ENCODE data around the gene ACTR8.

Gene ACTR8

GRCh38 chr3:53824795-53825194 lies 57.2 kb downstream of the ACTR8 start:
- no peak overlapping the region for H3K4me3 ChIP-seq (ENCODE audit: low read depth, low read length)
- no peak for TF ChIP-seq CTCF (conservative IDR thresholded peaks at IDR 0.05; ENCODE audit: low read depth, low read length)
- no peak for DNase-seq (ENCODE audit: low read depth)

GRCh38 chr3:53823956-53824657 lies 57.8 kb downstream of the ACTR8 start:
- no peak for TF ChIP-seq CTCF (conservative IDR thresholded peaks at IDR 0.05; ENCODE audit: low read depth, low read length)
- DNase-seq (ENCODE audit: low read depth) = no peak

GRCh38 chr3:53823026-53823955 lies 58.7 kb downstream of the ACTR8 start:
- no peak overlapping the region for H3K4me3 ChIP-seq (ENCODE audit: low read depth, low read length)
- no peak for DNase-seq (ENCODE audit: low read depth)
- no peak for TF ChIP-seq CTCF (conservative IDR thresholded peaks at IDR 0.05; ENCODE audit: low read depth, low read length)

More at GRCh38 chr3:53823956-53824657, 57.8 kb downstream of the ACTR8 start:
- H3K4me3 ChIP-seq (ENCODE audit: low read depth, low read length) = no peak overlapping the region

GRCh38 chr3:53822331-53822741 lies 59.6 kb downstream of the ACTR8 start:
- no peak for TF ChIP-seq CTCF (conservative IDR thresholded peaks at IDR 0.05; ENCODE audit: low read depth, low read length)
- H3K4me3 ChIP-seq (ENCODE audit: low read depth, low read length) = no peak overlapping the region
- no peak for DNase-seq (ENCODE audit: low read depth)

GRCh38 chr3:53821631-53822121 lies 60.3 kb downstream of the ACTR8 start:
- no peak for DNase-seq (ENCODE audit: low read depth)
- no peak overlapping the region for H3K4me3 ChIP-seq (ENCODE audit: low read depth, low read length)
- no peak for TF ChIP-seq CTCF (conservative IDR thresholded peaks at IDR 0.05; ENCODE audit: low read depth, low read length)

- no peak overlapping the region for H3K4me3 ChIP-seq (ENCODE audit: low read depth, low read length)
- no peak for DNase-seq (ENCODE audit: low read depth)
- no peak for TF ChIP-seq CTCF (conservative IDR thresholded peaks at IDR 0.05; ENCODE audit: low read depth, low read length)
Measured at GRCh38 chr3:53820756-53821580, 61.0 kb downstream of the ACTR8 start.
